Measurements from ENCODE around the gene USH2A. TPM values are rescaled to one million over a fixed set of nuclear protein-coding genes. Genes with fewer than 3 reads are reported as not detected.

USH2A gene
- total RNA-seq, 1 donor from 2014 or later = 0.04 TPM

DNA sequence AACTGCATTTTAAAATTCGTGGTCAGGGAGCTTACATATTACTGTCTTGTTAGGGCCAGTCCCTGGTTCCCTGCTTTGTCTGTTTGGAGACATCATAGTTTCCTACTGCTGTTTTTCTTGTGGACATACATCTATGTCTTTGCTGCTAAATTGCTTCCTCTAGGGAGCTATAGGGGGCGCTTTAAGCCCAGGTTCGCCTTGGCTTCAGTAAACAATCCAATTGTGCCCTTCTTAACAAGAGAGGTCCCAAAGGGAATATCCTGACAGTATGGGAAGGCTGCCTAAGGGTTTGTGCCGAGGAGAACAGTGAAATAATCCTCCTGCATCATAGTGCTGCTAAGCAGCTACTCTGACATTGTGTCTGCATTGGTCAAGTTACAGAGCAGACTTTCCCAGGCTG is 112.5 kb downstream of the USH2A start:
- Histone ChIP-seq H3K36me3 (no peaks in the 10 kb centered on the region), H3K9ac (no peak overlapping the region), H3K4me2 (no peak overlapping the region), H4K20me1 (ENCODE audit: low read depth) (no peaks in the 10 kb centered on the region), H3K9me3 (ENCODE audit: low read depth) (no peaks in the 10 kb centered on the region), H3F3A (ENCODE audit: low read depth) (no peaks in the 10 kb centered on the region), H3K4me1 (no peaks in the 10 kb centered on the region), H2AFZ (replicated peaks) (peak overlapping the region; percentile 2), H3K27ac (no peak overlapping the region), H3K27me3 (no peaks in the 10 kb centered on the region), H3K4me3 (no peak overlapping the region), H3K79me2 (ENCODE audit: low read depth) (no peaks in the 10 kb centered on the region)
- no peaks in the 10 kb centered on the region for H3K4me1 Mint-ChIP-seq
- no peak overlapping the region for H3K27ac Mint-ChIP-seq
- peak; percentile 78 for DNase-seq (ENCODE audit: low spot score)
- no peak overlapping the region for H3K4me3 Mint-ChIP-seq
- peaks cover 2% of the 10 kb centered on the region for H3K27me3 Mint-ChIP-seq (ENCODE audit: insufficient read depth, low read depth)
- TF ChIP-seq EZH2 (IDR thresholded peaks at IDR 0.05) = no peak
- TF ChIP-seq, protein P1, sequence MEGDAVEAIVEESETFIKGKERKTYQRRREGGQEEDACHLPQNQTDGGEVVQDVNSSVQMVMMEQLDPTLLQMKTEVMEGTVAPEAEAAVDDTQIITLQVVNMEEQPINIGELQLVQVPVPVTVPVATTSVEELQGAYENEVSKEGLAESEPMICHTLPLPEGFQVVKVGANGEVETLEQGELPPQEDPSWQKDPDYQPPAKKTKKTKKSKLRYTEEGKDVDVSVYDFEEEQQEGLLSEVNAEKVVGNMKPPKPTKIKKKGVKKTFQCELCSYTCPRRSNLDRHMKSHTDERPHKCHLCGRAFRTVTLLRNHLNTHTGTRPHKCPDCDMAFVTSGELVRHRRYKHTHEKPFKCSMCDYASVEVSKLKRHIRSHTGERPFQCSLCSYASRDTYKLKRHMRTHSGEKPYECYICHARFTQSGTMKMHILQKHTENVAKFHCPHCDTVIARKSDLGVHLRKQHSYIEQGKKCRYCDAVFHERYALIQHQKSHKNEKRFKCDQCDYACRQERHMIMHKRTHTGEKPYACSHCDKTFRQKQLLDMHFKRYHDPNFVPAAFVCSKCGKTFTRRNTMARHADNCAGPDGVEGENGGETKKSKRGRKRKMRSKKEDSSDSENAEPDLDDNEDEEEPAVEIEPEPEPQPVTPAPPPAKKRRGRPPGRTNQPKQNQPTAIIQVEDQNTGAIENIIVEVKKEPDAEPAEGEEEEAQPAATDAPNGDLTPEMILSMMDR (IDR thresholded peaks at IDR 0.05) = peak; percentile 87
- no peak for TF ChIP-seq EZH2phosphoT487 (IDR thresholded peaks at IDR 0.05)
- no peaks in the 10 kb centered on the region for H3K36me3 Mint-ChIP-seq
- peaks cover 2% of the 10 kb centered on the region for H3K9me3 Mint-ChIP-seq

DNA sequence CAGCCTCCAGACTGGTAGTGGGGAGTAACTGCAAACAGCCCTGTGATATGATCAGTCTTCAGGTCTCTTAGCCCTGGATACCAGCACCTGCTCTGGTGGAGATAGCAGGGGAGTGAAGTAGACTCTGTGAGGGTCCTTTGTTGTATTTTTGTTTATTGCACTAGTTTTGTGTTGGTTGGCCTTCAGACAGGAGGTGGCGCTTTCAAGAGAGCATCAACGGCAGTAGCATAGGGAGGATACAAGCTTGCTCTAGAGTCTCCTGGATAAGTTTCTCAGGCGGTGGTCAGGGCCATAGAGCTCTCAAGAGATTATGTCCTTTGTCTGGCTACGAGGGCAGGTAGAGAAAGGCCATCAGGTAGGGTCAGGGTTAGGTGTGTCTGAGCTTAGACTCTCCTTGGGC is 116.4 kb downstream of the USH2A start:
- H3K27me3 Mint-ChIP-seq (ENCODE audit: insufficient read depth, low read depth) = peaks cover 2% of the 10 kb centered on the region
- peak overlapping the region; percentile 67 for H3K27ac Mint-ChIP-seq
- no peaks in the 10 kb centered on the region for H3K4me1 Mint-ChIP-seq

DNA sequence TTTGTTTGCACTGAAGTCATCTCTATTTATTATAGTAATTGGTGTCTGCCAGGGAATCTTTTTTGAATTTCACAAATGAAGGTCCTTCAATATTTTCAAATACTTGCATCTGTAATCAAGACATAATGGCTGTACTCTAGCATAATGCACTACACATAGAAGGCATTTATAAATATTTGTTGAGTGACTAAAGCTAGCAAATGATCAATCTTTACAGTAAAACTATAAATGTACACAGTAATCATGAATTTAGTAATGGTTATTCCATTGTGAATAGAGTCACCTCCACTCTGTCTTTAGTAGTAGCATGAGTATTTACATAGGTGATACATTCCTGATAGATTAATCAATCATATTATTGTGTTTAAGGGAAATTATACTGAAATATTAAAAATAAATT is 119.6 kb downstream of the USH2A start:
- no peak overlapping the region for H3K9ac ChIP-seq
- TF ChIP-seq, protein P1 (IDR thresholded peaks at IDR 0.05) = no peak
- TF ChIP-seq EZH2phosphoT487 (IDR thresholded peaks at IDR 0.05) (no peak), EZH2 (IDR thresholded peaks at IDR 0.05) (no peak)
- H3K4me1 ChIP-seq = peaks cover 6% of the 10 kb centered on the region
- no peak overlapping the region for H3K4me3 ChIP-seq
- Mint-ChIP-seq H3K4me3 (no peak overlapping the region), H3K36me3 (no peaks in the 10 kb centered on the region), H3K9me3 (peaks cover 2% of the 10 kb centered on the region), H3K4me1 (no peaks in the 10 kb centered on the region), H3K27me3 (ENCODE audit: insufficient read depth, low read depth) (peaks cover 5% of the 10 kb centered on the region), H3K27ac (no peak overlapping the region)
- no peaks in the 10 kb centered on the region for H3F3A ChIP-seq (ENCODE audit: low read depth)
- H3K79me2 ChIP-seq (ENCODE audit: low read depth) = no peaks in the 10 kb centered on the region
- no peaks in the 10 kb centered on the region for H3K9me3 ChIP-seq (ENCODE audit: low read depth)
- no peaks in the 10 kb centered on the region for H3K27me3 ChIP-seq
- H3K27ac ChIP-seq = no peak overlapping the region
- H3K4me2 ChIP-seq = no peak overlapping the region
- H4K20me1 ChIP-seq (ENCODE audit: low read depth) = no peaks in the 10 kb centered on the region
- H2AFZ ChIP-seq (replicated peaks) = no peak overlapping the region
- DNase-seq (ENCODE audit: low spot score) = no peak
- no peaks in the 10 kb centered on the region for H3K36me3 ChIP-seq

More for the DNA sequence above, 116.4 kb downstream of the USH2A start:
- H3K4me1 ChIP-seq = peaks cover 3% of the 10 kb centered on the region
- DNase-seq (ENCODE audit: low spot score) = peak; percentile 2
- H3K79me2 ChIP-seq (ENCODE audit: low read depth) = no peaks in the 10 kb centered on the region
- H3K36me3 ChIP-seq = no peaks in the 10 kb centered on the region
- H3K36me3 Mint-ChIP-seq = no peaks in the 10 kb centered on the region
- H2AFZ ChIP-seq (replicated peaks) = no peak overlapping the region
- H3K4me3 Mint-ChIP-seq = no peak overlapping the region
- H3K9me3 ChIP-seq (ENCODE audit: low read depth) = no peaks in the 10 kb centered on the region
- no peaks in the 10 kb centered on the region for H3K27me3 ChIP-seq
- no peaks in the 10 kb centered on the region for H4K20me1 ChIP-seq (ENCODE audit: low read depth)
- no peak overlapping the region for H3K4me3 ChIP-seq
- no peak overlapping the region for H3K27ac ChIP-seq
- H3F3A ChIP-seq (ENCODE audit: low read depth) = no peaks in the 10 kb centered on the region
- peaks cover 2% of the 10 kb centered on the region for H3K9me3 Mint-ChIP-seq
- no peak overlapping the region for H3K4me2 ChIP-seq
- no peak overlapping the region for H3K9ac ChIP-seq
- TF ChIP-seq EZH2phosphoT487 (IDR thresholded peaks at IDR 0.05) (no peak), EZH2 (IDR thresholded peaks at IDR 0.05) (no peak)
- TF ChIP-seq, protein P1 (IDR thresholded peaks at IDR 0.05) = no peak
